ENCODE measurements around the gene RPAP3.
A peak's percentile ranks its signal among the peaks of the same experiment; 100 is the strongest.

The RPAP3 gene

GRCh38 chr12:47742253-47742825, 36.5 kb upstream of the RPAP3 start:
- DNase-seq, result peak; percentile 47

- DNase-seq, result peak; percentile 74
Observed at GRCh38 chr12:47741340-47741703, 35.5 kb upstream of the RPAP3 start.

GRCh38 chr12:47740606-47741339, 34.9 kb upstream of the RPAP3 start:
- no peak for DNase-seq

- DNase-seq, result no peak
Observed at GRCh38 chr12:47739979-47740378, 34.1 kb upstream of the RPAP3 start.

- DNase-seq, result no peak
Observed at GRCh38 chr12:47739297-47739696, 33.5 kb upstream of the RPAP3 start.

GRCh38 chr12:47737936-47738594, 32.2 kb upstream of the RPAP3 start:
- no peak for DNase-seq

- no peak for DNase-seq
Observed at GRCh38 chr12:47736877-47737676, 31.2 kb upstream of the RPAP3 start.

GRCh38 chr12:47736216-47736615, 30.4 kb upstream of the RPAP3 start:
- no peak for DNase-seq

- no peak for DNase-seq
Observed at GRCh38 chr12:47735649-47736048, 29.8 kb upstream of the RPAP3 start.

GRCh38 chr12:47734725-47735480, 29.1 kb upstream of the RPAP3 start:
- no peak for DNase-seq

- no peak for DNase-seq
Observed at GRCh38 chr12:47733142-47733541, 27.3 kb upstream of the RPAP3 start.

GRCh38 chr12:47732504-47732903, 26.7 kb upstream of the RPAP3 start:
- DNase-seq, result no peak

GRCh38 chr12:47731723-47732122, 25.9 kb upstream of the RPAP3 start:
- DNase-seq, result no peak

GRCh38 chr12:47730341-47730744, 24.5 kb upstream of the RPAP3 start:
- no peak for DNase-seq

- DNase-seq, result no peak
Observed at GRCh38 chr12:47729233-47729632, 23.4 kb upstream of the RPAP3 start.

GRCh38 chr12:47725893-47726292, 20.1 kb upstream of the RPAP3 start:
- DNase-seq, result no peak

GRCh38 chr12:47725091-47725772, 19.4 kb upstream of the RPAP3 start, which contains the start of gene ENDOU:
TSS of gene ENDOU (minus strand) at chr12:47725490. CDS start at chr12:47725413, 77 bp downstream.
- DNase-seq, result no peak

- DNase-seq, result no peak
Observed at GRCh38 chr12:47722941-47723631, 17.3 kb upstream of the RPAP3 start.

GRCh38 chr12:47722136-47722834, 16.5 kb upstream of the RPAP3 start:
- no peak for DNase-seq

GRCh38 chr12:47721431-47721973, 15.7 kb upstream of the RPAP3 start:
- no peak for DNase-seq

All from suppressor macrophage treated with lipopolysaccharide for 4 hours (primary cell).